Measurements from ENCODE around the gene SSBP3.

SSBP3 gene

GRCh38 chr1:54307305-54307704 is 98.9 kb downstream of the SSBP3 start:
- no peak for TF ChIP-seq CTCF (IDR thresholded peaks at IDR 0.05)

- no peak for TF ChIP-seq CTCF (IDR thresholded peaks at IDR 0.05)
These were observed 100.2 kb downstream of the SSBP3 start for GRCh38 chr1:54305906-54306514.

GRCh38 chr1:54304518-54304917 is 101.7 kb downstream of the SSBP3 start:
- no peak for TF ChIP-seq CTCF (IDR thresholded peaks at IDR 0.05)

- TF ChIP-seq CTCF (IDR thresholded peaks at IDR 0.05): no peak
These were observed 103.0 kb downstream of the SSBP3 start for GRCh38 chr1:54302951-54303843.

GRCh38 chr1:54302549-54302948 is 103.6 kb downstream of the SSBP3 start:
- no peak for TF ChIP-seq CTCF (IDR thresholded peaks at IDR 0.05)

GRCh38 chr1:54301497-54301896 is 104.7 kb downstream of the SSBP3 start:
- TF ChIP-seq CTCF (IDR thresholded peaks at IDR 0.05): no peak

- TF ChIP-seq CTCF (IDR thresholded peaks at IDR 0.05): no peak
These were observed 105.8 kb downstream of the SSBP3 start for GRCh38 chr1:54300401-54300800.

Data from LNCAP (cell line).